Measurements from ENCODE around the gene VPS13A. TPM values are rescaled to one million over a fixed set of nuclear protein-coding genes. Genes with fewer than 3 reads are reported as not detected.

Gene VPS13A
- total and polyA plus RNA-seq, 2 of the 13 experiments (the other 11 are each of a cell fraction or from before 2014, with no cell fraction given) = 20.4 to 20.7 TPM

DNA sequence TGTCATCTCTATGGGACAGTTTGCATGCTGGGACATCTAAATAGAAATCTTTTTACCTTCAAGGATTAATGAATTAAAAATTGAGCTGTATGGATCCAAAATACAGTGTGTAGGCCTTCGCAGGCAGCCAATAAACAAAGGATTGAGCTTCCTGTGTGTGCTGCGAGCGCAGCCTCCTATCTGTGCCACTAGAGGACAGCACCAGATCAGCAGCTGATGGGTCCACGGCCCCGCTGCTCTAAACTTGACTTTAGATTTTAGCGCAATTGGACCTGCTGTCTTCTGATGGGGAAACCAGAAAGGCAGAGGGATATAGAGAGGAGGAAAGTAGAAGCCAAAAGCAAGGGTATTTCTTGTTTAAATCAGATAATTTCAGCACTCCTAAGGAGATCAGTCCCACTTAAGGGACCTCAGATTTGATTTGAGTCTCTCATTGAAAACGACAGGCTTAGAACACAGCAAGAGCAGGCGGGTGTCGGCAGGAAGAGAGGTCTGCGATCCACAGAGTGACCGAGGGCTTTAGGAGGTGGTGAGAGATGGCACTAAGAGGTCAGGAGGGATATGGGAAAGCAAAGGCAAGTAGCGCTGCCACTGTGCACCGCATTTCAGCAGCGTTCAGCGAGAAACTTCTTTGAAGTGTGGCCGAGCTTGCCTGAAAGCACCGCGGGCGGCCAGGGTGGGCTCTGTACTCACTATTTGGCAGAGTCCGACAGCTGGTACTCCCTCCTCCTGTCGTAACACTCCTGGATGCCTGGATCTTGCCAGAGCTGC is 256.5 kb downstream of the VPS13A start (continued):
- TF ChIP-seq, protein P1, sequence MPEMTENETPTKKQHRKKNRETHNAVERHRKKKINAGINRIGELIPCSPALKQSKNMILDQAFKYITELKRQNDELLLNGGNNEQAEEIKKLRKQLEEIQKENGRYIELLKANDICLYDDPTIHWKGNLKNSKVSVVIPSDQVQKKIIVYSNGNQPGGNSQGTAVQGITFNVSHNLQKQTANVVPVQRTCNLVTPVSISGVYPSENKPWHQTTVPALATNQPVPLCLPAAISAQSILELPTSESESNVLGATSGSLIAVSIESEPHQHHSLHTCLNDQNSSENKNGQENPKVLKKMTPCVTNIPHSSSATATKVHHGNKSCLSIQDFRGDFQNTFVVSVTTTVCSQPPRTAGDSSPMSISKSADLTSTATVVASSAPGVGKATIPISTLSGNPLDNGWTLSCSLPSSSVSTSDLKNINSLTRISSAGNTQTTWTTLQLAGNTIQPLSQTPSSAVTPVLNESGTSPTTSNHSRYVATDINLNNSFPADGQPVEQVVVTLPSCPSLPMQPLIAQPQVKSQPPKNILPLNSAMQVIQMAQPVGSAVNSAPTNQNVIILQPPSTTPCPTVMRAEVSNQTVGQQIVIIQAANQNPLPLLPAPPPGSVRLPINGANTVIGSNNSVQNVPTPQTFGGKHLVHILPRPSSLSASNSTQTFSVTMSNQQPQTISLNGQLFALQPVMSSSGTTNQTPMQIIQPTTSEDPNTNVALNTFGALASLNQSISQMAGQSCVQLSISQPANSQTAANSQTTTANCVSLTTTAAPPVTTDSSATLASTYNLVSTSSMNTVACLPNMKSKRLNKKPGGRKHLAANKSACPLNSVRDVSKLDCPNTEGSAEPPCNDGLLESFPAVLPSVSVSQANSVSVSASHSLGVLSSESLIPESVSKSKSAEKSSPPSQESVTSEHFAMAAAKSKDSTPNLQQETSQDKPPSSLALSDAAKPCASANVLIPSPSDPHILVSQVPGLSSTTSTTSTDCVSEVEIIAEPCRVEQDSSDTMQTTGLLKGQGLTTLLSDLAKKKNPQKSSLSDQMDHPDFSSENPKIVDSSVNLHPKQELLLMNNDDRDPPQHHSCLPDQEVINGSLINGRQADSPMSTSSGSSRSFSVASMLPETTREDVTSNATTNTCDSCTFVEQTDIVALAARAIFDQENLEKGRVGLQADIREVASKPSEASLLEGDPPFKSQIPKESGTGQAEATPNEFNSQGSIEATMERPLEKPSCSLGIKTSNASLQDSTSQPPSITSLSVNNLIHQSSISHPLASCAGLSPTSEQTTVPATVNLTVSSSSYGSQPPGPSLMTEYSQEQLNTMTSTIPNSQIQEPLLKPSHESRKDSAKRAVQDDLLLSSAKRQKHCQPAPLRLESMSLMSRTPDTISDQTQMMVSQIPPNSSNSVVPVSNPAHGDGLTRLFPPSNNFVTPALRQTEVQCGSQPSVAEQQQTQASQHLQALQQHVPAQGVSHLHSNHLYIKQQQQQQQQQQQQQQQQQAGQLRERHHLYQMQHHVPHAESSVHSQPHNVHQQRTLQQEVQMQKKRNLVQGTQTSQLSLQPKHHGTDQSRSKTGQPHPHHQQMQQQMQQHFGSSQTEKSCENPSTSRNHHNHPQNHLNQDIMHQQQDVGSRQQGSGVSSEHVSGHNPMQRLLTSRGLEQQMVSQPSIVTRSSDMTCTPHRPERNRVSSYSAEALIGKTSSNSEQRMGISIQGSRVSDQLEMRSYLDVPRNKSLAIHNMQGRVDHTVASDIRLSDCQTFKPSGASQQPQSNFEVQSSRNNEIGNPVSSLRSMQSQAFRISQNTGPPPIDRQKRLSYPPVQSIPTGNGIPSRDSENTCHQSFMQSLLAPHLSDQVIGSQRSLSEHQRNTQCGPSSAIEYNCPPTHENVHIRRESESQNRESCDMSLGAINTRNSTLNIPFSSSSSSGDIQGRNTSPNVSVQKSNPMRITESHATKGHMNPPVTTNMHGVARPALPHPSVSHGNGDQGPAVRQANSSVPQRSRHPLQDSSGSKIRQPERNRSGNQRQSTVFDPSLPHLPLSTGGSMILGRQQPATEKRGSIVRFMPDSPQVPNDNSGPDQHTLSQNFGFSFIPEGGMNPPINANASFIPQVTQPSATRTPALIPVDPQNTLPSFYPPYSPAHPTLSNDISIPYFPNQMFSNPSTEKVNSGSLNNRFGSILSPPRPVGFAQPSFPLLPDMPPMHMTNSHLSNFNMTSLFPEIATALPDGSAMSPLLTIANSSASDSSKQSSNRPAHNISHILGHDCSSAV (CRISPR knock-in tag; IDR thresholded peaks at IDR 0.05; ENCODE audit: borderline replicate concordance) = no peak
- TF ChIP-seq RXRB (CRISPR knock-in tag; IDR thresholded peaks at IDR 0.05; ENCODE audit: borderline replicate concordance) = no peak
- no peak for TF ChIP-seq ZFAT (CRISPR knock-in tag; conservative IDR thresholded peaks at IDR 0.05)
- TF ChIP-seq, protein P2, sequence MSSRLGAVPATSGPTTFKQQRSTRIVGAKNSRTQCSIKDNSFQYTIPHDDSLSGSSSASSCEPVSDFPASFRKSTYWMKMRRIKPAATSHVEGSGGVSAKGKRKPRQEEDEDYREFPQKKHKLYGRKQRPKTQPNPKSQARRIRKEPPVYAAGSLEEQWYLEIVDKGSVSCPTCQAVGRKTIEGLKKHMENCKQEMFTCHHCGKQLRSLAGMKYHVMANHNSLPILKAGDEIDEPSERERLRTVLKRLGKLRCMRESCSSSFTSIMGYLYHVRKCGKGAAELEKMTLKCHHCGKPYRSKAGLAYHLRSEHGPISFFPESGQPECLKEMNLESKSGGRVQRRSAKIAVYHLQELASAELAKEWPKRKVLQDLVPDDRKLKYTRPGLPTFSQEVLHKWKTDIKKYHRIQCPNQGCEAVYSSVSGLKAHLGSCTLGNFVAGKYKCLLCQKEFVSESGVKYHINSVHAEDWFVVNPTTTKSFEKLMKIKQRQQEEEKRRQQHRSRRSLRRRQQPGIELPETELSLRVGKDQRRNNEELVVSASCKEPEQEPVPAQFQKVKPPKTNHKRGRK (CRISPR knock-in tag; IDR thresholded peaks at IDR 0.05) = no peak
- no peak for TF ChIP-seq RFX3 (CRISPR knock-in tag; IDR thresholded peaks at IDR 0.05)
- no peak for TF ChIP-seq MAFK (conservative IDR thresholded peaks at IDR 0.05 in 1 of 2, IDR thresholded peaks at IDR 0.05 in 1 of 2; ENCODE audit: low read length in 2 of 2)
- no peak for TF ChIP-seq FOXA1 (IDR thresholded peaks at IDR 0.05)
- TF ChIP-seq FOXA1 (CRISPR knock-in tag; IDR thresholded peaks at IDR 0.05) = 0 out of 2 replicates have a peak, but pooled peaks have one; percentile 5
- peak; percentile 72 for TF ChIP-seq SMC3 (IDR thresholded peaks at IDR 0.05; ENCODE audit: low read length)
- no peak for TF ChIP-seq NONO (IDR thresholded peaks at IDR 0.05)
- TF ChIP-seq NONO (CRISPR knock-in tag; conservative IDR thresholded peaks at IDR 0.05) = no peak
- TF ChIP-seq STAG1 (CRISPR knock-in tag; IDR thresholded peaks at IDR 0.05) = peak; percentile 90
- TF ChIP-seq ZMAT3 (CRISPR knock-in tag; conservative IDR thresholded peaks at IDR 0.05) = no peak
- TF ChIP-seq, protein P3, sequence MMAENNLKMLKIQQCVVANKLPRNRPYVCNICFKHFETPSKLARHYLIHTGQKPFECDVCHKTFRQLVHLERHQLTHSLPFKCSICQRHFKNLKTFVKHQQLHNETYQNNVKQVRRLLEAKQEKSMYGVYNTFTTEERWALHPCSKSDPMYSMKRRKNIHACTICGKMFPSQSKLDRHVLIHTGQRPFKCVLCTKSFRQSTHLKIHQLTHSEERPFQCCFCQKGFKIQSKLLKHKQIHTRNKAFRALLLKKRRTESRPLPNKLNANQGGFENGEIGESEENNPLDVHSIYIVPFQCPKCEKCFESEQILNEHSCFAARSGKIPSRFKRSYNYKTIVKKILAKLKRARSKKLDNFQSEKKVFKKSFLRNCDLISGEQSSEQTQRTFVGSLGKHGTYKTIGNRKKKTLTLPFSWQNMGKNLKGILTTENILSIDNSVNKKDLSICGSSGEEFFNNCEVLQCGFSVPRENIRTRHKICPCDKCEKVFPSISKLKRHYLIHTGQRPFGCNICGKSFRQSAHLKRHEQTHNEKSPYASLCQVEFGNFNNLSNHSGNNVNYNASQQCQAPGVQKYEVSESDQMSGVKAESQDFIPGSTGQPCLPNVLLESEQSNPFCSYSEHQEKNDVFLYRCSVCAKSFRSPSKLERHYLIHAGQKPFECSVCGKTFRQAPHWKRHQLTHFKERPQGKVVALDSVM (CRISPR knock-in tag; IDR thresholded peaks at IDR 0.05) = no peak
- no peak for TF ChIP-seq ZNF761 (CRISPR knock-in tag; conservative IDR thresholded peaks at IDR 0.05)
- TF ChIP-seq GABPA (IDR thresholded peaks at IDR 0.05; ENCODE audit: low read depth, low read length) = no peak
- TF ChIP-seq GABPA (CRISPR knock-in tag; IDR thresholded peaks at IDR 0.05; ENCODE audit: low read depth) = no peak
- no peak for TF ChIP-seq TCF7L2 (IDR thresholded peaks at IDR 0.05; ENCODE audit: low read depth, low read length)
- TF ChIP-seq ZNF101 (CRISPR knock-in tag; IDR thresholded peaks at IDR 0.05; ENCODE audit: borderline replicate concordance, low read depth) = no peak

Data from HepG2 (cell line).